HG03571 (cell line): ENCODE results near the gene PICALM.
"Not testable (repeated sequence)": the region's sequence is repeated elsewhere in the genome, so short reads cannot be mapped to it uniquely, and the experiment has no call there.

Experiments used
- ATAC-seq: cut with Tn5 transposase; IDR thresholded peaks from one replicate; pipeline ENCODE4 v1.9.1; 2021; ENCODE audit not compliant: unreplicated experiment

PICALM gene

DNA sequence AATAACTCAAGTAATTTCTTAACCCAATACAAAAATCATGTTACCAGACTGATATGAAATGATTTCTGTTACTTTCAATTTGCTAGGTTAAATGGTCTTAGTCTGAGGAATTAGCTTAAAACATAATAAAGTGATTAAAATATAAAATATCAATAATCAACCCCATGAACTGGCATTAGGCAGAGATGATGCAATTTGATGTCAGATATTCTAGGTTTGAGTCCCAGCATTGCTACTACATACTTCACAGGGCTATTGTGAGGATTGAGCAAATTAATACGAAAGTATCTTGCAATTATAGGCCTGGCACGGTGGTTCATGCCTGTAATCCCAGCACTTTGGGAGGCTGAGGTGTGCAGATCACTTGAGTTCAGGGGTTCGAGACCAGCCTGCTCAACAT, 66.5 kb downstream of the PICALM start:
- ATAC-seq: no peak

DNA sequence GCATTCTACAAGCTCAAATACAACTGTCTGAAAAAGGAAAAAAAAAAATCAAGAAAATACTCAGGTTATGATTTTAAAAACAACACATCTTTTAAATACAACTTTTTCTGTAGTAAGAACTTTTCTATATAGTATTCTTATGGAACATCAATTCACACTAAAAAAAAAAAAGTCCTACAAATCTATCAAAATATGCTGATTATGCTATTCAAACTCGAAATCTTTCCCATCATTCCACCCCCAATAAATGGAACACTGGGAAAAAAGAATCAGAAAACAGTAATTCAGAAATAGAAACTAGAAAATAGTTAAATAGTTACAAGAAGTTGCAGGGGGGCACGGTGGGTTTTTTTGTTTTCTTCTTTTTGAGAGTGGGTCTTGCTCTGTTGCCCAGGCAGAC, 77.4 kb downstream of the PICALM start:
- no peak for ATAC-seq

DNA sequence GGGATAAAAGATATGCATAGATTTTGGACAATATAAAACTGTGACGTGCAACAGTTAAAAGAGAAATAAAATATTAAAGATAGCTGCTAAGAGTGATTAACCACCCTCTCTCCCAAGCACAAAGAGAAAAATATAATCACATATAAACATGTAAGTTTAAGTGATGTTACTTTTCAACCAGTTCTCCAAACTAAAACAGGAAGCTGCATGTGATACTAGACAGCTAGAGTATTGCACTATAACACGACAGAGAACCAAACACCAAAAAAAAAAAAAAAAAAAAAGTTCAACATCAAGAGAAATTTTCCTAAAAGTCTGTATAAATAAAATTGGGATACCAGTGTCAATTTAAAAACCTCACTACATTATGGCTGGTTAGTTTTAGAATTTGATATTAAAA, 79.1 kb downstream of the PICALM start:
- ATAC-seq: no peak

DNA sequence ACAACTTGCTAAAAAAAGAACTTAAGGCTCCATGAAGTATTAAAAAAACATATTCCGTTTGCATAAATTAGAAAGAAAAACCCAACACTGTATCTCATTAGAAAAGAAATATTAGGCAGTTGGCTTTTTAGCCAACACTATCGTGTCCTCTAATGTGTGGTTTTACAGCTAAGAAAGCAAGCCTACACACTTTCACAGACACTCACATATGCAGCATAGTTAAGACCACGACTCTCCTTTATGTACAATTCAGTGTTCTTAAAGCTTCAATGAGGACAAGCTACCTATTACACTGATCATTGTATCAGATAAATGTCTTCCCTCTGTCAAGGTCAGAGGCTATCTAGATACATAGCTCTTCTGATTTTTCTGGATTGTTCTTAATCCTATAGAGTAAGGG, 80.1 kb downstream of the PICALM start:
- no peak for ATAC-seq

DNA sequence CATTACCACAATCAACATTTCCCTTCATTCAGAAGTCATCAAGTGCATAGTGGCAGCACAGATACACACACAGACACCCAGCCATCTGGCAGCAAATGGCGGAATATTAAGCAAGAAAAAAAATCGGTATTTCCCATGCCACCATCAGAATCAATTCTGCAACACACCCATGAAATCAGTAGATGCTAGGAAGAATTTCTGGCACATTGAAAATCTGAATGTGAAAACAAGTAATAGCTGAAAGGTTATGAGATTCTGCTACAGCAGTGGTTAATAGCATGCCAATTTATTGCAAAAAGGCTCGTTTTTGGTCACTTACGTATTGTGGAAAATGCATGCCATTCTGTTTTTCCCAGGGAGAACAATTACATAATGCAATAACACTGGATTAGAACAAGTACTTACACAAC, 91.1 kb downstream of the PICALM start:
- ATAC-seq: no peak

DNA sequence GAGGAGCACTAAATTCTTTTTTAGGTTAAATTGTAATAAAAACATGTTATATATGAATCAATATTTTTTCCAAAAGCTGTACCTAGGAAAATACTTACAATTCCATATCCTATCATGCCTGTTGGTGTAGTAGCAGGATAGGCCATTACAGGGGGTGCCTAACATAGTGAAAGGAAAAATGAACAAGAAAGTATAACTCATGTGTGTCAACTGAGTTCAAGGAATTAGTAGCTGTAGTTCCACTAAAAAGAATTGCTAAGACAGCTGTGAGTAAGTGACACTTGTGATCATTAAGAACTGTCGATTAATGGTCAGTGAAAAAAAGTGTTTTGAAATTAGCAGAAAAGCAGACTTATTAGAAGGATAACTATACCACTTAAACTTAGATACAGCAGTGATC, 92.4 kb downstream of the PICALM start:
- no peak for ATAC-seq

DNA sequence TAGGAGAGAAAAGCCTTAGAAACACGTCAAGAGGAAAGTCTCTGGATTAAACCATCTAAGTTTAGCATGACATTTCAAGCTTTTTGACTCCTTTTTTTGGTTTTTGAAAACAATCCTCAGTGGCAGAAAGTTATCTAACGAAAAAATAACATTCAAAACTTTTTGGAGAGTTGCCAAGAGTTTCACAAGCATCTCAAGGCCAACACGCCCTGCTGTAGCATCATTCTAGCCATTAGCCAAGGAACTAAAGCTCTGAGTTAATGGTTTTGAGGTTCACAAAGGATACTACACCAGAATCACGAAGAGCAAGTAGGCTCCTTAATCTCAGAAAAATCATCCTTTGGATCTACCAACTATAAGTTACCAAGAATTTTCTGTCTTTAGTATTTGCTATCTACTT, 94.8 kb downstream of the PICALM start:
- ATAC-seq: no peak

DNA sequence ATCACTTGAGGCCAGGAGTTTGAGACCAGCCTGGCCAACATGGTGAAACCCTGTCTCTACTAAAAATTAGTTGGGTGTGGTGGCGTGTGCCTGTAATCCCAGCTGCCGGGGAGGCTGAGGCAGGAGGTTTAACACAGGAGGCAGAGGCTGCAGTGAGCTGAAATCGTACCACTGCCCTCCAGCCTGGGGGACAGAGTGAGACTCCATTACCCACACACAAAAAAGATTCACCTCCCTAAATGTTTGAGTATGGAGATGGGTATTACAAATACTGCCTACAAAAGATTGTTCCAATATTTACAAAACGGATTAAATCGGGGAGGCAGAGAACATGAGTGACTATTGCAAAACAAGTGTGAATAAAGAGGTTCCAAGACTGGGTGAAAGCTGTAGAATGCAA, 98.3 kb downstream of the PICALM start:
- no peak for ATAC-seq

DNA sequence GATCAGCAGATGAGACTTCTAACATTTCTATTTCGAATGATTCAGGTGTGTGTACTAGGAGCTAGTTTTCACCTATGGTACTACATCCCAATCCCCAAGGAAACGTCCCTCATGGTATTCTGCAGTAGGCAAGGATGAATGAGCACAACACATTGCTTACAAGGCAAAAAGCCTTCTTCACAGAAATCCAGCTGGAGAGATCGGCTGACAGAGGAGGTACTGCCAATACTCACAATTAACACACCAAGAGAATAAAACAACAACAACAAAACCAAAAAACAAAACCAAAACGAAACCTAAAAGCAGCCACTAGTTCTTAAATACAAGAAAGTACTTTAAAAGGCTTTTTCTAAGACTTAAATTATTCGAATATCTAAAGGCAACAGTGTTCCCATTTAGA, 101.4 kb downstream of the PICALM start:
- no peak for ATAC-seq

DNA sequence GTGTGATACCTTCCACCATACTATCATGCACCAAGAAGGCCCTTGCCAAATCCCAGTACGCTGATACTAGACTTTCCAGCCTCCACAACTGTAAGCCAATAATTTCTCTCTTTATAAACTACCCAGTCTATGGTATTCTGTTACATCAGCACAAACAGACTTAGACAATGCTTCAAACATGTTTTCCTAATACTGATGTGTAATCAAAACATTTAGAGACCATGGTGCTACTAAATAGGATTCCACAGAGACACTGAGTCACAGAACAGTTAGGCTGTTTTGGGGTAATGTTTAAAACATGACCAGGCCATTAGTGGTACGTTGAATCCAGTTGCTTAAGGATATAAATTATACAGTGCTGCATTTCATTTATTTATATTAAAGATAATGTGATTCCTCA, 103.7 kb downstream of the PICALM start:
- no peak for ATAC-seq

DNA sequence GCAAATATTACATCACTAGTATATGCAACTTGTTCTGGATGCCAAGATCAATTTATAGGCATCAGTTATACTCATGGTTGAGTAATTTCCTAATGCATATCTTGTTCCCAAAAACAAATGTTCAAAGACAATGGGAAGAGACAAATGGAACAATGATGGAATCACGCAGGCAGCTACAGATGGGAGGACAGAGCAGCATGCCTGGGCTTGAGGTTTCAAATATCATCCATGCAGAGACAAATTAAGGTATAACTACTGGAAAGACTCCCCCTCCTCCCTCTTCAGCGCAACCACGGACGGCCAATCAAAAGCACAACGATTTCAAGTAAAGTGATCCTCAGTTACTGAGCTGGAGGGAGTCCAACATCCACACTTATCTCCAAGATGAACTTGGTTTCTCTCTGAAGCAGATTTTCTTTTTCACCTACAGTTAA, 106.9 kb downstream of the PICALM start:
- no peak for ATAC-seq

DNA sequence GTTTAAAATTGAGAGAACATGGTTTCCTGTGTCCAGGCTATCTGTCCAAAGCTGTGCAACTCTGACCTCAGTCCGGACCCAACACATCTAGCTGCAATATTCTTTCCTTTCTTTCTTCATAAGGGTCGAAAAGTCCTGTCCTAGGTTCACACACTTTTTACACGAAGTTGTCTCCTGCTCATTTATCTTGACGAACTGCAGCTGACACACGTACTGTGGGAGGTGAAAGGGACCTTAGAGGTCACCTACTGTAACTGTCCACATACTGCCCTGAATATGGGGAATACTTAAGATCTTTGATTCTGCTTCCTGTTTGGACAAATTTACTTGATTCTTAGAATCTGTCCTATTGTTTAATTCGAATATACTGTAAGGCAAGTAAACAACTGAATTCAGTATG, 107.8 kb downstream of the PICALM start:
- no peak for ATAC-seq

DNA sequence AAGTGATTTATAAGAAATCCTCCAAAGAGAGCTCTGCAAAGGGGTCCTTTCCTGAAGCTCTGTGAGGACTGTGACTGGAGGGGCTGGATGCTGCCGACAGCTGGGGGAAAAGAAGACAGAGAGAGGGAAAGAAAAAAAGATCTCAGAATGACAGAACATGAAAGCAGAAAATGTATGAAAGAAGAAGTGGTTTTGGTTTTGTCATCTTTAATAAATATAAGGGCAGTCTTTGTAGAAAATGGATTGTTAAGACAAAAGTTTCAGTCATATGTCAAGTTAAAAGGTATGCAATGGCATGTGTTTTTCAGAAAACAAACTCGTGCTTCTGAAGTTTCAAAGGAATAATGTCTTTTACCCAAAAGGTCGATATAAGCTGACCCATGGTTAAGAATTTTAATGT, 108.2 kb downstream of the PICALM start:
- ATAC-seq: no peak

DNA sequence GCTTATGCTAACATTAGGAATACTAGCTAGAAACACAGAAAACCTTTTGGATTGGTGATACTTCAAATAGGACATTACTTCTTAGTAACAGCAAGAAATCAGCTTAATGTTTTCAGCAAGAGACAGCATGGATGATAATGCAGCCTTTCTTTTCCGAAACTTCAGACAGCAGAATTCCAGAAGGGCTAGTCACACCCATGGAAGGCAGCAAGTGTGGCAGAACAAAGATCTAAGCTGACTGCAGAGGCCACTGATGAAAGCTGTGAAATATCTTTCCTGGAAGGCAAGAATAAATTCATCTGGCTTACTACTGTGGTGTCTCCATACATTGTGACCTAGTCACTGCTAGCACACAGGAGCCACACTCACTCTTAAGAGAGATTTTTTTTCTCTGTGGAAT, 113.4 kb downstream of the PICALM start:
- no peak for ATAC-seq

DNA sequence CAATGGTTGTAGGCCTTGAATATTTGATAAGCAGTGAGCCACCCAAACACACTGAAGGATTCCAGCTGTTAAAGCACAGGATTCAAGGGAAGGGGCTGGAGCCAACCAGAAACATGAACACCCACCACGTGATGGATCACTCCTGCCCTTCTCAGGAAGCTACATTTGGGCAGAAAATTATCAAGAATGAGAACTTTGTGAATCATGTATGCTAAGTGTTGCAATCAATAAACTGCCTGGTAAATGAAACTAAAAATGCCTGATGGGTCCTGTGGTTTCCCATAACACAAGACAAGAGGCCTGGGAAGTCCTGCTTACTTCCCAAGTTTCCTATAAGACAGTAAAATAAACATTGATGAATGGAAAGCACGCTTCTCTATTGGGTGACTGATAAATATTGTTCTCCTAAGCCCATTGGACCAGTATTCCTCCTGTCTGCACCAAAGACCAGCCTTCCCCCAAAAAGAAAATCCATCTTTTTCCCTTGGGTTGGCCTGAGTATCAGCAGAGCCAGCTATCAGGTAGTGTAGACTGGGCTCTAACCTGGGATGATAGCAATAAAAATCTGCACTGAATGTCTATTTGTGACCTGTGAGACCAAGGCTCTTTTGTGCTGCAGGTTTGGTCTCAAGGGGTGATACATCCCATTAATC, 115.3 kb downstream of the PICALM start:
- no peak for ATAC-seq

DNA sequence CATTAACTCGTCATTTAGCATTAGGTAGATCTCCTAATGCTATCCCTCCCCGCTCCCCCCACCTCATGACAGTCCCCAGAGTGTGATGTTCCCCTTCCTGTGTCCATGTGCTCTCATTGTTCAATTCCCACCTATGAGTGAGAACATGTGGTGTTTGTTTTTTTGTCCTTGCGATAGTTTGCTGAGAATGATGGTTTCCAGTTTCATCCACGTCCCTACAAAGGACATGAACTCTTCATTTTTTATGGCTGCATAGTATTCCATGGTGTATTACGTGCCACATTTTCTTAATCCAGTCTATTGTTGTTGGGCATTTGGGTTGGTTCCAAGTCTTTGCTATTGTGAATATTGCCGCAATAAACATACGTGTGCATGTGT, 116.8 kb downstream of the PICALM start:
- not testable (repeated sequence) for ATAC-seq

DNA sequence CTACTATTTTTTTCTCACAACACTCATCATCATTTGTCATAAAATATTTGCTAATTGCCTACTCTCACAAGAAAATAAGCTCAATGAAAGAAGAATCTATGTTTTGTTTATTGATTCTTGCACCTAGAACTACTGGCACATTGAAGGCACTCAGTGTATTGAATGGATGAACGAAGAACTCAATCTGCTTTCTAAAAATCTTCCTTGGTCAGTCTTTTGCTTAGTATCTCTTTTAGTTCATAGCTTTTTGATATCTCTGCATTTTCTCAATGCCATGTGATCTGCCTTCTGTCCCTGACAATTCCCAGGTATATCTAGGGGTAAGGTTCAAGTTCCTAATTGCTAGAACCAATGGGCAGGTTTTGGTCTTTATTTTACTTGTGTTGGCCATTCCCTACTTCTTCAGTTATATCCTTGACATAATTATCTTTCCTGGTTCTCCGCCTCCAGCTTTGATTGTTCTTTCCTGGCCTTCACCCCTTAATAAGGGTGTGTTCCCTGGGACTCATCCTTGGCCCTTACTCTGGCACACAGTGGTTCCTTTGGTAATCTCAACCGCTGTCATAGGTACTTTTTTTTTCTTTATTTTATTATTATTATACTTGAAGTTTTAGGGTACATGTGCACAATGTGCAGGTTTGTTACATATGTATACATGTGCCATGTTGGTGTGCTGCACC, 117.3 kb downstream of the PICALM start:
- no peak for ATAC-seq

DNA sequence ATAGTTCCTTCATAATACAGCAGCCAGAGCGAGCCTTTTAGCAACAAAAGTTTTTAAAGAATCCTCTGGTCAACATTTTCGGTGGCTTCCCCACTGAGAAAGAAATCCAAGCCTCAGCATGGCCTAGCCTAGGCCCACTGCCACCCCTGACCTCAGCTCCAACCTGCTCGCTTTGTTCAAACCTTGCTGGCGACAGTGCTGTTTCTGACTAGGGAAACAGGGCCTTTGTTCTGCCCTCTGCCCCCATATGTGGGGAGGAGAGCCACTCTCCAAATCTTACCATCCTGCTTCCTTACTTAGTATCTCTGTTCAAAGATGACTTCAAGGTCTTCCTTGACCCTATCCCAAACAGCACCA, 117.9 kb downstream of the PICALM start:
- ATAC-seq: no peak

DNA sequence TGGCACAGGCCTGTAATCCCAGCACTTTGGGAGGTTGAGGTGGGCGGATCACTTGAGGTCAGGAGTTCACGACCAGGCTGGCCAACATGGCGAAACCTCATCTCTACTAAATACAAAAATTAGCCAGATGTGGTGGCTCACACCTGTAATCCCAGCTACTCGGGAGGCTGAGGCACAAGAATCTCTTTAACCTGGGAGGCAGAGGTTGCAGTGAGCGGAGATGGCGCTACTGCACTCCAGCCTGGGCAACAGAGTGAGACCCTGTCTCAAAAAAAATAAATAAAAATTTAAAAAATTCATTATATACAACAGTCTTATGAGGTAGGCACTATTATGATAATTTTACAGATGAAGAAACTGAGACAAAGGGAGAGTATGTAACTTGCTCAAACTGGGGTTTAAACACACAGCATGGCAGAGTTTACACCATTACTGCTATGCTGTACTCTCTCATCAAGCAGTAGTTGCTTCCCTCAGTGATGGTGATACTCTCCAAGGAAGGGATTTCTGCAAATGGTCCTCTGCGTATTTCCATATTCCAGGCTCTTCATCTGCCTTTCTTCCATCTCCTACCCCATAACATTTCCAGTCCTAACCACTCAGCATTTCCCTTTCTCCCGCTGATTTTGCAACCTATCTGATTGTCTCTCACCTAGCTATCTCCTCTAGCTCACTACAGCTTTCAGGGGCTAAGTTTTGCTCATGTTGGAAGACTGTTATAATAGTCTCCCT, 118.4 kb downstream of the PICALM start:
- ATAC-seq: no peak

DNA sequence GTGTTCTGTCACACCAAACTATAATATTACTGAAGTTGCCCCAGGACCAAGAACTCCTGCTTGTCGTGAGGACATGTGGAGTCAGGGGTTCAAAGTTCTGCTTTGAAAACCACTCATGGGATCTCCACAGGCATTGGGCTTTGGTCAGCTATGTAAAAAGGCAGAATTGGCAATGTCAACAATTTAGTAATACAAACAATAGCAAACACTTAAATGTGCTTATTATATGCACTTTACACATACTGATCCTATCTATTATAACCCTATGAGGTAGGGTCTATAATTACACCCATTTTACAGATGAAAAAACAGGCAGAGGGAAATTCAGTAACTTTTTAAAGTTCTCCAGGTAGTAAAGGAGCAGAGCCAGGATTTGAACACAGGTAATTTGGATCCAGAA, 119.1 kb downstream of the PICALM start:
- no peak for ATAC-seq

DNA sequence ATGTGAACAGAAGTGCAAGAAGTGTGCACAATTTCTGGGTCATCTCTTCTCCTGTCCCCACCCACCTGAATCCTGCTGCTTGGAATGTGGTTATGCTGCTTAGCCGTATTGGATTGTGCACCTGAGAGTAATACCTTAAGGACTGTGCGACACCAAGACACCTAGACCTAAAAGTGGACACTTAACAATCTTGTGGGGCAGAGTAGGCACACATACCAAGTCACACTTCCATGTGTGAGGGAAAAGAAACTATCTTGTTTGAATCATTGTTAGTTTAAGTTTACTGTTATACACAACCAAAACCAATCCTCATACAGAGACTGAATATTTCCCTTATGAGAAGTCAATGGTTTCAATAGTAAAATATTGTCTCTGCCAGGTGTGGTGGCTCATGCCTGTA, 120.0 kb downstream of the PICALM start:
- ATAC-seq: no peak

DNA sequence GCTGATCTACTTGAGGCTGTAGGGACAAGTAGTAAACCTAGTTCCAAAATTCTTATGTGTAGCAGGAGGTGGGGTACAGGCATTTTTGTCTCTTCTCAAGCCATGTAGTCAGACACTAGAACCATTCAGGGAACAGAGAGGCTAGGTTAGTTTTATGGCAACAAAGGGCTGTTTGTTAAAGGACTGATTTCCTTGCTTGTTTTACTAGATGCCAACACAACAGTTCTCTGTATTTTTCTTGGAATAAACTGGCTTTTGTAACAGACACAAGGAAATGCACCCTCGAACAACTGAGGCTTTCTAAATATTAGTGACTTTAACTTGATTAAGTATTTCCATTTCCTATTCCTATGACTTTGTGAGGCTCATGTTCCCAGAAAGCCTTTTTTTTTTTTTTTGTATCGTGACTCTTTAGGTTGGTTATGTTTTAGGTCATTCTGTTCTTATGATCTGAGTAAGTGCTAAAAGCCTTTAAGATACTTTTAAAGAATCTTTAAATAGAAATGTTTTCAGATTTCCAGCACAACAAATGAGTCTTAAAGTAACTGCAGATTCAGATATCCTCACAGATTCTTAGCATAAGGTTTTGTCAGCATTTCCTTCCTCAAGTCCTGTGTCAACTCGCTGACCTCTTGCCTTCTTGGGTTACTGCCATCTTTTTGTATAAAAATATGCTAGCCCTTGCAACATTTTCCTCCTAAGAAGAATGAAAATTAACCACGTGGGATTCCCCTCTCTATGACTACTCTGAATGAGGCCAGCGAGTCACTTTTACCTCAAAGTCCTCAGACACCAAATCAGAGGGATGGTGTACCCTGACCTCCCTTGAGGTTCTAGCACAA, 121.2 kb downstream of the PICALM start:
- no peak for ATAC-seq
